Keratinocyte (primary cell): ENCODE measurements around the gene NFASC.

Source experiments
- EZH2 ChIP-seq: IDR thresholded peaks from one replicate; pipeline ENCODE4 v1.6.1; 2012; ENCODE audit warnings: inconsistent platforms, mild to moderate bottlenecking, low read length, moderate library complexity
- TF ChIP-seq, protein P1 (sequence below), 3 experiments: IDR thresholded peaks in 1 of 3; conservative IDR thresholded peaks in 1 of 3; optimal IDR thresholded peaks in 1 of 3; 2 replicates in 2 of 3; 3 replicates in 1 of 3; pipeline versions ENCODE3 to v1.5.1; 2011; ENCODE audit warnings: low read length in 3 of 3, mild to moderate bottlenecking in 3 of 3, moderate library complexity in 2 of 3, control low read depth in 1 of 3, inconsistent platforms in 1 of 3; ENCODE audit not compliant: insufficient read depth in 2 of 3; ENCODE audit errors: extremely low read depth in 1 of 3

DNA sequence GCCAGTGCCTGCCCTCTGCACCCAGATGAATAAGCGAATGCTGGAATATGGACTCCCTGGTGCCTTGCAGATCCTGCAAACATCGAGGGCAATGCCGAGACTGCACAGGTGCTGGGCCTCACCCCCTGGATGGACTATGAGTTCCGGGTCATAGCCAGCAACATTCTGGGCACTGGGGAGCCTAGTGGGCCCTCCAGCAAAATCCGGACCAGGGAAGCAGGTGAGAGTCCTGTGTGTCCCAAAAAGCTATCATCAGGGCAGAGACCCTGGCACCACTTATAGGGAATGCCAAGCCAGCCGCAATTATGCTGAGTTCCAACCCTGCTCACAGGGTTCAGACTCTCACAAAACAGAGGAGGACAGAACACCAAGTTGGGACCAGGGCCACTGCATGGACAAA, 196.4 kb downstream of the NFASC start:
- TF ChIP-seq, protein P1, sequence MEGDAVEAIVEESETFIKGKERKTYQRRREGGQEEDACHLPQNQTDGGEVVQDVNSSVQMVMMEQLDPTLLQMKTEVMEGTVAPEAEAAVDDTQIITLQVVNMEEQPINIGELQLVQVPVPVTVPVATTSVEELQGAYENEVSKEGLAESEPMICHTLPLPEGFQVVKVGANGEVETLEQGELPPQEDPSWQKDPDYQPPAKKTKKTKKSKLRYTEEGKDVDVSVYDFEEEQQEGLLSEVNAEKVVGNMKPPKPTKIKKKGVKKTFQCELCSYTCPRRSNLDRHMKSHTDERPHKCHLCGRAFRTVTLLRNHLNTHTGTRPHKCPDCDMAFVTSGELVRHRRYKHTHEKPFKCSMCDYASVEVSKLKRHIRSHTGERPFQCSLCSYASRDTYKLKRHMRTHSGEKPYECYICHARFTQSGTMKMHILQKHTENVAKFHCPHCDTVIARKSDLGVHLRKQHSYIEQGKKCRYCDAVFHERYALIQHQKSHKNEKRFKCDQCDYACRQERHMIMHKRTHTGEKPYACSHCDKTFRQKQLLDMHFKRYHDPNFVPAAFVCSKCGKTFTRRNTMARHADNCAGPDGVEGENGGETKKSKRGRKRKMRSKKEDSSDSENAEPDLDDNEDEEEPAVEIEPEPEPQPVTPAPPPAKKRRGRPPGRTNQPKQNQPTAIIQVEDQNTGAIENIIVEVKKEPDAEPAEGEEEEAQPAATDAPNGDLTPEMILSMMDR (optimal IDR thresholded peaks at IDR 0.05 in 1 of 3, IDR thresholded peaks at IDR 0.05 in 1 of 3, conservative IDR thresholded peaks at IDR 0.05 in 1 of 3; ENCODE audit: extremely low read depth in 1 of 3, insufficient read depth in 2 of 3, low read length in 3 of 3) = no peak
- no peak for TF ChIP-seq EZH2
